Prostate gland (tissue), 2 donors: ENCODE results near the gene GYS1. TPM values are rescaled to one million over a fixed set of nuclear protein-coding genes. Genes with fewer than 3 reads are reported as not detected.

ENCODE experiments used
- DNase-seq: peaks from one replicate; pipeline ENCODE4 v3.0.0-alpha.2; 2019; ENCODE audit warnings: low spot score
- H3K27ac ChIP-seq, 2 donors: fragments of 200-600 bp; sonication (generic); 2 replicates each; pipeline ENCODE4 v1.5.1; 2017 to 2019
- H3K27me3 ChIP-seq: fragments of 200-600 bp; sonication (generic); replicated peaks from 2 replicates; pipeline ENCODE4 v1.5.1; 2019; ENCODE audit not compliant: insufficient read depth
- H3K36me3 ChIP-seq, 2 donors: fragments of 200-600 bp; sonication (generic); 1 replicate in 1 of 2; 2 replicates in 1 of 2; pipeline versions ENCODE4 v1.5.1 to v1.8.1; 2017 to 2019
- H3K4me1 ChIP-seq: fragments of 200-600 bp; sonication (generic); replicated peaks from 2 replicates; pipeline ENCODE4 v1.5.1; 2019
- H3K4me3 ChIP-seq, 2 donors: fragments of 200-600 bp; sonication (generic); 2 replicates each; pipeline ENCODE4 v1.5.1; 2017 to 2019
- H3K9me3 ChIP-seq: fragments of 200-600 bp; sonication (generic); 2 replicates; pipeline ENCODE4 v1.5.1; 2017
- POLR2A ChIP-seq: fragments of 450-650 bp; IDR thresholded peaks from one replicate; pipeline ENCODE4 v1.6.1; 2016; ENCODE audit warnings: antibody characterized with exemption, mild to moderate bottlenecking
- POLR2AphosphoS5 ChIP-seq: sonication (generic); formaldehyde crosslinking; IDR thresholded peaks from one replicate; pipeline ENCODE4 v1.6.1; 2017; ENCODE audit warnings: antibody characterized with exemption
- WGBS: methylation state at CpG from one replicate; pipeline ENCODE4 v1.1.5; 2018; 5-methylcytosine and 5-hydroxymethylcytosine counted together
- intact Hi-C: fragments of 100-400 bp; cut with DNase I; formaldehyde crosslinking; loops from one replicate; pipeline ENCODE4 v1.14.2; 2022
- total RNA-seq, 2 donors: library from RNA; depleted of rRNA; stranded (reverse); fragments of >200 nt; gene quantifications; one replicate each; pipeline ENCODE4 v1.1.0, GENCODE V29; 2016
- TF ChIP-seq, protein P1 (sequence below), 4 experiments: fragments of 200-600 bp in 2 of 4; fragments of 450-650 bp in 2 of 4; sonication (generic) in 2 of 4; IDR thresholded peaks; 1 replicate in 3 of 4; 2 replicates in 1 of 4; pipeline ENCODE4 v1.5.1; 2016 to 2019; ENCODE audit warnings: antibody characterized with exemption in 4 of 4, mild to moderate bottlenecking in 2 of 4, moderate library complexity in 2 of 4

The GYS1 gene
- total RNA-seq, 2 donors from 2014 or later = 47.3 to 52.0 TPM

DNA sequence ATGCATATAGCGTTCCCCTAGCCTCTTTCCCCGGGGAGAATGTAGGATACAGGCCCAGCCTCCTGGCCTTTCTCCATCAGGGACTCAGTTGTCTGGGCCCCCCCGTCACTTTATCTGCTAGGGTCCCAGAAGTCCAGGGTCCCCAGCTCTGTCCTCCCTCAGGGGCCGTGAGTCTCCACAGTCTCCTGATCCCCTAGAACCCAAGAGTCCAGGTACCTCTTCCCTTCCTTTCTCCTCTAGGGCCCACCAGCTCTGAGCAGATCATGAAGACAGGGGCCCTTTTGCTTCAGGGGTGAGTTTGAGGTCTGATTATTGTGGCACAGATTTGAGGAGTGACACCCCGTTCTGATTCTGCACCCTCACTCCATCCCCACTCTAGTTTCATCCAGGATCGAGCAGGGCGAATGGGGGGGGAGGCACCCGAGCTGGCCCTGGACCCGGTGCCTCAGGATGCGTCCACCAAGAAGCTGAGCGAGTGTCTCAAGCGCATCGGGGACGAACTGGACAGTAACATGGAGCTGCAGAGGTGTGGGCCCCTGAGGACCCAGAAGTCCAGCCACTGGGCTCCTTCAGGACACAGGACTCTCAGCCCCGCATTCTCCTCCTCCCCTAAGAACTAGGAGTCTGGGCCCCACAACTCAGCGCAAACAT, 37.7 kb downstream of the GYS1 start:
- WGBS = 47% methylated on average over 16 of the region's 16 CpGs
- DNase-seq = no peak
- no peak for TF ChIP-seq POLR2A
- no peak for TF ChIP-seq POLR2AphosphoS5
- TF ChIP-seq, protein P1, sequence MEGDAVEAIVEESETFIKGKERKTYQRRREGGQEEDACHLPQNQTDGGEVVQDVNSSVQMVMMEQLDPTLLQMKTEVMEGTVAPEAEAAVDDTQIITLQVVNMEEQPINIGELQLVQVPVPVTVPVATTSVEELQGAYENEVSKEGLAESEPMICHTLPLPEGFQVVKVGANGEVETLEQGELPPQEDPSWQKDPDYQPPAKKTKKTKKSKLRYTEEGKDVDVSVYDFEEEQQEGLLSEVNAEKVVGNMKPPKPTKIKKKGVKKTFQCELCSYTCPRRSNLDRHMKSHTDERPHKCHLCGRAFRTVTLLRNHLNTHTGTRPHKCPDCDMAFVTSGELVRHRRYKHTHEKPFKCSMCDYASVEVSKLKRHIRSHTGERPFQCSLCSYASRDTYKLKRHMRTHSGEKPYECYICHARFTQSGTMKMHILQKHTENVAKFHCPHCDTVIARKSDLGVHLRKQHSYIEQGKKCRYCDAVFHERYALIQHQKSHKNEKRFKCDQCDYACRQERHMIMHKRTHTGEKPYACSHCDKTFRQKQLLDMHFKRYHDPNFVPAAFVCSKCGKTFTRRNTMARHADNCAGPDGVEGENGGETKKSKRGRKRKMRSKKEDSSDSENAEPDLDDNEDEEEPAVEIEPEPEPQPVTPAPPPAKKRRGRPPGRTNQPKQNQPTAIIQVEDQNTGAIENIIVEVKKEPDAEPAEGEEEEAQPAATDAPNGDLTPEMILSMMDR (IDR thresholded peaks at IDR 0.05) = no peak
- Histone ChIP-seq H3K36me3 (no peaks in the 10 kb centered on the region), H3K4me3 (peak overlapping the region; percentile 79 to 93), H3K27me3 (no peaks in the 10 kb centered on the region), H3K4me1 (no peaks in the 10 kb centered on the region), H3K27ac (peak overlapping the region; percentile 77 to 81), H3K9me3 (no peaks in the 10 kb centered on the region)
- intact Hi-C loops = no loop called here

DNA sequence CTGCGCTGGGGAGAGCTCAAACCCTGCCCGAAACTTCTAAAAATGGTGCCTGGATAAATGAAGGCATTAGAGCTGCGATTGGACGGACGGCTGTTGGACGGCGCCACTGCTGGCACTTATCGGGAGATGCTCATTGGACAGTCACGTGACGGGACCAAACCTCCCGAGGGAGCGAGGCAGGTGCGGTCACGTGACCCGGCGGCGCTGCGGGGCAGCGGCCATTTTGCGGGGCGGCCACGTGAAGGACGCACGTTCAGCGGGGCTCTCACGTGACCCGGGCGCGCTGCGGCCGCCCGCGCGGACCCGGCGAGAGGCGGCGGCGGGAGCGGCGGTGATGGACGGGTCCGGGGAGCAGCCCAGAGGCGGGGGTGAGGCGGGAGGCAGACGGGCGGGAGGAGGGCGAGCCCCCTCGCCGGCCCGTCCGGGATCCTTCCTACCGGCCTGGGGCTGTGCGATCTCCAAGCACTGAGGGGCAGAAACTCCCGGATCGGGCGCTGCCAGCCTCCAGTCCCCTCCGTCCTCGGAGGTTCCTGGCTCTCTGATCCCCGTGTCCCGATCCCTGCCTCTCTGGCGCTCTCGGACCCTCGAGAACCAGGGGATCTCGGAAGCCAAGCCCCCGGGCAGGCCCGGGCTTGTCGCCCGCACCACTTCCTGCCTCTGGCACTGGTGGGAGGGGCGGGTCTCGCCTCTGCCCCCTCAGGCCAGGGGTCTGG, 38.4 kb downstream of the GYS1 start, which contains the start of gene BAX:
Gene BAX, plus strand, starts transcription at position 281 of the 713 bp plus-strand sequence. Its CDS starts 54 bp downstream, at position 335.
- Histone ChIP-seq H3K9me3 (no peaks in the 10 kb centered on the region), H3K36me3 (no peaks in the 10 kb centered on the region), H3K4me3 (peak within 1 kb of the TSS; percentile 79 to 93), H3K27ac (peak within 1 kb of the TSS; percentile 77 to 81), H3K27me3 (no peaks in the 10 kb centered on the region), H3K4me1 (no peaks in the 10 kb centered on the region)
- TF ChIP-seq POLR2AphosphoS5 = peak; percentile 95
- TF ChIP-seq, protein P1 (IDR thresholded peaks at IDR 0.05) = peak in 2 of 4 experiments; percentile 33 to 38
- TF ChIP-seq POLR2A = peak; percentile 83
- DNase-seq = peak; percentile 95
- intact Hi-C loops = no loop called here
- WGBS = under 1% methylated on average over 45 of the region's 71 CpGs

DNA sequence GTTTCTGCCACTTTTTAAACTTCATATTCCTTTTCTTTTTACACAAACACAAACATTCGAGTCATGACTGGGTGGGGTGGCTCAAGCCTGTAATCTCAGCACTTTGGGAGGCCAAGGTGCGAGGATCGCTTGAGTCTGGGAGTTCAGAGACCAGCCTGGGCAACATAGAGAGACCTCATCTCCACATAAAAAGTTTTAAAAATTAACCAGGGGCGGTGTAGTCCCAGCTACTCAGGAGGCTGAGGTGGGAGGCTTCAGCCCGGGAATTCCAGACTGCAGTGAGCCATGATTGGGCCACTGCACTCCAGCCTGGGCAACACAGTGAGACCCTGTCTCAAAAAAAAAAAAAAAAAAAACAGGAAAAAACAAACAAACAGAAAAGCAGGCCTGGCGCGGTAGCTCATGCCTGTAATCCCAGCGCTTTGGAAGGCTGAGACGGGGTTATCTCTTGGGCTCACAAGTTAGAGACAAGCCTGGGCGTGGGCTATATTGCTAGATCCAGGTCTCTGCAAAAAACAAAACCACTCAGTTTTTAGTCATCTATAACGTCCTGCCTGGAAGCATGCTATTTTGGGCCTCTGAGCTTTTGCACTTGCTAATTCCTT, 39.0 kb downstream of the GYS1 start:
- H3K27me3 ChIP-seq = no peaks in the 10 kb centered on the region
- intact Hi-C loops = no loop called here
- no peaks in the 10 kb centered on the region for H3K36me3 ChIP-seq
- no peak for TF ChIP-seq POLR2A
- TF ChIP-seq, protein P1 (IDR thresholded peaks at IDR 0.05) = no peak
- H3K9me3 ChIP-seq = no peaks in the 10 kb centered on the region
- DNase-seq = no peak
- no peaks in the 10 kb centered on the region for H3K4me1 ChIP-seq
- peak overlapping the region; percentile 77 to 81 for H3K27ac ChIP-seq
- WGBS = 55% methylated on average over 11 of the region's 11 CpGs
- peak overlapping the region; percentile 79 to 93 for H3K4me3 ChIP-seq

DNA sequence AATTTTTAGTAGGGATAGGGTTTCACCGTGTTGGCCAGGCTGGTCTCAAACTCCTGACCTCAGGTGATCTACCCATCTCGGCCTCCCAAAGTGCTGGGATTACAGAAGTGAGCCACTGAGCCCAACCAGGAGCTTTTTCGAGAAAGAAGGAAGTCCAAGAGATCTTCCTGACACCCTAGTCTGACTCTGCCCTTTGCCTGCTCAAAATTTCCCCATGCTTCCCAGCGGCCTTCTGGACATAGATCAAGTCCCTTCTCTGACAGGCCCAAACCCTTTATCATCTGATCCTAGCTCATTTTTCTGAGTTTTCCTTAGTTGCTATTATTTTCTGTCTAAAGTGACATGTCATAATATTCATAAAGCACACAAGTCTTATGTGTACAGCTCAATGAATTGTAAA, 40.0 kb downstream of the GYS1 start:
- Histone ChIP-seq H3K36me3 (no peaks in the 10 kb centered on the region), H3K9me3 (no peaks in the 10 kb centered on the region), H3K27me3 (no peaks in the 10 kb centered on the region), H3K4me3 (no peak overlapping the region), H3K27ac (no peak overlapping the region), H3K4me1 (no peaks in the 10 kb centered on the region)
- DNase-seq = no peak
- intact Hi-C loops = no loop called here
- TF ChIP-seq POLR2A (no peak), POLR2AphosphoS5 (no peak)
- TF ChIP-seq, protein P1 (IDR thresholded peaks at IDR 0.05) = no peak
- WGBS = 86% methylated on average over 4 of the region's 4 CpGs
